GM23338 (cell line): Measurements from ENCODE around the gene CPA1. TPM values are rescaled to one million over a fixed set of nuclear protein-coding genes. Genes with fewer than 3 reads are reported as not detected.

Source experiments
- ATAC-seq: fragments of 200-7000 bp; cut with Tn5 transposase; 3 replicates; pipeline ENCODE4 v1.9.1; 2020
- DNase-seq: peaks from one replicate; pipeline ENCODE4 v3.0.0-alpha.2; 2015; ENCODE audit warnings: low spot score
- H2AFZ ChIP-seq: fragments of 200-600 bp; sonication (generic); 2 replicates; pipeline ENCODE4 v1.8.0; 2016; ENCODE audit warnings: antibody characterized with exemption, mild to moderate bottlenecking, moderate library complexity
- H3F3A ChIP-seq: fragments of 200-600 bp; sonication (generic); replicated peaks from 2 replicates; pipeline ENCODE4 v1.8.0; 2017; ENCODE audit warnings: antibody characterized with exemption, mixed run types, low read depth
- H3K27ac ChIP-seq: fragments of 200-600 bp; sonication (generic); 2 replicates; pipeline ENCODE4 v1.6.1; 2016; ENCODE audit warnings: low read depth
- H3K27me3 ChIP-seq: fragments of 200-600 bp; sonication (generic); 2 replicates; pipeline ENCODE4 v1.8.0; 2016; ENCODE audit warnings: mild to moderate bottlenecking, mixed run types, moderate library complexity; ENCODE audit not compliant: insufficient read depth
- H3K36me3 ChIP-seq: fragments of 200-600 bp; sonication (generic); 2 replicates; pipeline ENCODE4 v1.8.0; 2016; ENCODE audit warnings: mild to moderate bottlenecking; ENCODE audit not compliant: insufficient read depth
- H3K4me1 ChIP-seq: fragments of 200-600 bp; sonication (generic); 2 replicates; pipeline ENCODE4 v1.8.0; 2016; ENCODE audit warnings: mild to moderate bottlenecking, moderate library complexity; ENCODE audit not compliant: insufficient read depth
- H3K4me2 ChIP-seq: fragments of 200-600 bp; sonication (generic); 2 replicates; pipeline ENCODE4 v1.7.1; 2017; ENCODE audit warnings: mixed run types
- H3K4me3 ChIP-seq: fragments of 200-600 bp; sonication (generic); 2 replicates; pipeline ENCODE4 v1.6.1; 2016; ENCODE audit warnings: mixed run types
- H3K79me2 ChIP-seq: fragments of 200-600 bp; sonication (generic); replicated peaks from 2 replicates; pipeline ENCODE4 v1.8.0; 2017; ENCODE audit warnings: mild to moderate bottlenecking; ENCODE audit not compliant: insufficient read depth
- H3K9me2 ChIP-seq: fragments of 200-600 bp; sonication (generic); 2 replicates; pipeline ENCODE4 v1.8.0; 2017; ENCODE audit not compliant: insufficient read depth
- H4K20me1 ChIP-seq: fragments of 200-600 bp; sonication (generic); replicated peaks from 2 replicates; pipeline ENCODE4 v1.8.0; 2017; ENCODE audit warnings: mild to moderate bottlenecking; ENCODE audit not compliant: insufficient read depth
- H3K27ac Mint-ChIP-seq: 2 replicates; pipeline ENCODE4 v1.8.0; 2020; ENCODE audit warnings: inconsistent platforms, mild to moderate bottlenecking, moderate library complexity, mixed read lengths
- H3K27me3 Mint-ChIP-seq: 3 replicates; pipeline ENCODE4 v1.8.0; 2022; ENCODE audit warnings: low read depth, mild to moderate bottlenecking, moderate library complexity, mixed read lengths, inconsistent platforms; ENCODE audit not compliant: insufficient read depth, poor library complexity
- H3K36me3 Mint-ChIP-seq: 3 replicates; pipeline ENCODE4 v1.8.0; 2021; ENCODE audit warnings: low read depth, mild to moderate bottlenecking, inconsistent platforms, moderate library complexity, mixed read lengths
- H3K4me1 Mint-ChIP-seq: 3 replicates; pipeline ENCODE4 v1.8.0; 2020; ENCODE audit warnings: mild to moderate bottlenecking, inconsistent platforms, mixed read lengths
- H3K4me3 Mint-ChIP-seq: 3 replicates; pipeline ENCODE4 v1.8.0; 2021; ENCODE audit warnings: moderate library complexity, mild to moderate bottlenecking, inconsistent platforms, mixed read lengths
- H3K9me3 Mint-ChIP-seq: 3 replicates; pipeline ENCODE4 v1.8.0; 2020; ENCODE audit warnings: moderate library complexity, mild to moderate bottlenecking, inconsistent platforms, mixed read lengths
- CREB1 ChIP-seq: fragments of 250-450 bp; sonication (Bioruptor Pico); IDR thresholded peaks from 2 replicates; pipeline ENCODE4 v1.5.0; 2020; ENCODE audit warnings: low read depth, mild to moderate bottlenecking, moderate library complexity
- CTCF ChIP-seq, 2 experiments: fragments of 200-600 bp in 1 of 2; sonication (generic) in 1 of 2; conservative IDR thresholded peaks; 2 replicates each; pipeline versions ENCODE4 v1.5.1 to v1.6.1; 2016 to 2017; ENCODE audit warnings: antibody characterized with exemption in 2 of 2, low read depth in 2 of 2, mild to moderate bottlenecking in 2 of 2, moderate library complexity in 1 of 2
- ETS1 ChIP-seq: IDR thresholded peaks from 2 replicates; pipeline ENCODE4 v1.6.1; 2016; ENCODE audit warnings: antibody characterized with exemption
- POLR2AphosphoS5 ChIP-seq: IDR thresholded peaks from 2 replicates; pipeline ENCODE4 v1.6.1; 2016; ENCODE audit warnings: antibody characterized with exemption, low read depth
- ZNF462 ChIP-seq: fragments of 250-450 bp; sonication (Bioruptor Pico); IDR thresholded peaks from 2 replicates; pipeline ENCODE4 v1.5.0; 2020; ENCODE audit warnings: mild to moderate bottlenecking, moderate library complexity
- polyA plus RNA-seq: library from polyadenylated mRNA; unstranded; fragments of >200 nt; fragmentation: Nextera tagmentation; extraction: Ambion mirVana; gene quantifications from 2 replicates; pipeline ENCODE4 v1.2.1, GENCODE V29; 2016
- total RNA-seq: library from RNA; depleted of rRNA; stranded (reverse); fragments of >200 nt; shearing (Covaris generic); gene quantifications from 2 replicates; pipeline ENCODE4 v1.2.3, GENCODE V29; 2014

CPA1 gene
- total and polyA plus RNA-seq, 2 experiments from 2014 or later = not detected

GRCh38 chr7:130356876-130357611 is 23.2 kb upstream of the CPA1 start:
- TF ChIP-seq ZNF462 (CRISPR knock-in tag) (no peak), ETS1 (no peak), POLR2AphosphoS5 (no peak), CREB1 (CRISPR knock-in tag) (no peak), CTCF (conservative IDR thresholded peaks at IDR 0.05; ENCODE audit: low read depth in 2 of 2) (no peak)
- Histone ChIP-seq H3K9me2 (0 out of 2 replicates have a peak, but pooled peaks cover 5% of the 10 kb centered on the region), H3K36me3 (no peaks in the 10 kb centered on the region), H3K27me3 (no peaks in the 10 kb centered on the region), H2AFZ (peak overlapping the region; percentile 92), H4K20me1 (no peaks in the 10 kb centered on the region), H3K4me3 (no peak overlapping the region), H3K4me1 (peaks cover 13% of the 10 kb centered on the region), H3F3A (no peaks in the 10 kb centered on the region), H3K27ac (0 out of 2 replicates have a peak overlapping the region, but pooled peaks have one; percentile 60), H3K79me2 (no peaks in the 10 kb centered on the region), H3K4me2 (peak overlapping the region; percentile 42; the same call in 1 of the 2 replicates)
- Mint-ChIP-seq H3K27me3 (peaks cover 19% of the 10 kb centered on the region), H3K9me3 (peaks cover 19% of the 10 kb centered on the region), H3K36me3 (peaks cover 13% of the 10 kb centered on the region; the same call in 2 of the 3 replicates), H3K27ac (peak overlapping the region; percentile 79), H3K4me3 (no peak overlapping the region; the same call in 2 of the 3 replicates), H3K4me1 (peaks cover 30% of the 10 kb centered on the region)
- ATAC-seq = no peak
- DNase-seq = no peak
